Panc1 (cell line): ENCODE measurements around the gene SERTAD3.

Experiments used
- POLR2AphosphoS5 ChIP-seq: IDR thresholded peaks from 2 replicates; pipeline ENCODE4 v1.6.1; 2012; ENCODE audit warnings: mild to moderate bottlenecking, low read depth, low read length, moderate library complexity
- SIN3A ChIP-seq: IDR thresholded peaks from 2 replicates; pipeline ENCODE4 v1.6.1; 2012; ENCODE audit warnings: low read depth, mild to moderate bottlenecking, low read length, moderate library complexity, borderline replicate concordance; ENCODE audit not compliant: insufficient read depth
- TCF7L2 ChIP-seq: IDR thresholded peaks from 2 replicates; pipeline ENCODE4 v1.6.1; 2011; ENCODE audit warnings: mild to moderate bottlenecking, low read depth, low read length, inconsistent platforms
- TF ChIP-seq, protein P1 (sequence below): fragments of 450-650 bp; IDR thresholded peaks from 2 replicates; pipeline ENCODE4 v1.5.1; 2017; ENCODE audit warnings: mild to moderate bottlenecking
- TF ChIP-seq, protein P2 (sequence below), 2 experiments: IDR thresholded peaks; 2 replicates each; pipeline ENCODE4 v1.6.1; 2011 to 2012; ENCODE audit warnings: low read depth in 2 of 2, control low read depth in 1 of 2, low read length in 1 of 2, mild to moderate bottlenecking in 1 of 2, moderate library complexity in 1 of 2; ENCODE audit not compliant: insufficient read depth in 1 of 2

DNA sequence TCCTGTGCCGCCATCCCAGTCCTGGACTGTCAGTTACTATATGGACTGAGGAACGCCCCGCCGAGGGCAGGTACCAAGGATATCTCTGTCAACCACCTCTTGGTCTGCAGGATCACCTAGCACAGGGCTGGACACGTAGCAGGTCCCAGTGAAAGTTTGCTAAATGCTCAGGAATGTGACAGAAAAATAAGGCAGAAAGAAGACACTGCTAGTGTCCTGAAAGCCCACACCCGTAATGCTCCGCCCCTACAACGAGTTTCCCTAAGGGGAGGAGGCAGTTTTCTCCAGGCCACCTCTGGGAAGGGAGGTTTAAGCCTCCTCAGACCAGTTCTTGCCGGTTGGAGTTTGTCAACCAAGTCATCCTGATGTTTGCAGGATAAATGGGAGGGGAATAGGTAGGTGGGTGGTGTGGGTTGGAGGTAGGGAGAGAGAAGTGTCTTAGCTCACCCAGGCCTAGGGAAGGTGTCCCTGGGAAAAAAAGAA lies 1.7 kb upstream of the SERTAD3 start:
- TF ChIP-seq, protein P1, sequence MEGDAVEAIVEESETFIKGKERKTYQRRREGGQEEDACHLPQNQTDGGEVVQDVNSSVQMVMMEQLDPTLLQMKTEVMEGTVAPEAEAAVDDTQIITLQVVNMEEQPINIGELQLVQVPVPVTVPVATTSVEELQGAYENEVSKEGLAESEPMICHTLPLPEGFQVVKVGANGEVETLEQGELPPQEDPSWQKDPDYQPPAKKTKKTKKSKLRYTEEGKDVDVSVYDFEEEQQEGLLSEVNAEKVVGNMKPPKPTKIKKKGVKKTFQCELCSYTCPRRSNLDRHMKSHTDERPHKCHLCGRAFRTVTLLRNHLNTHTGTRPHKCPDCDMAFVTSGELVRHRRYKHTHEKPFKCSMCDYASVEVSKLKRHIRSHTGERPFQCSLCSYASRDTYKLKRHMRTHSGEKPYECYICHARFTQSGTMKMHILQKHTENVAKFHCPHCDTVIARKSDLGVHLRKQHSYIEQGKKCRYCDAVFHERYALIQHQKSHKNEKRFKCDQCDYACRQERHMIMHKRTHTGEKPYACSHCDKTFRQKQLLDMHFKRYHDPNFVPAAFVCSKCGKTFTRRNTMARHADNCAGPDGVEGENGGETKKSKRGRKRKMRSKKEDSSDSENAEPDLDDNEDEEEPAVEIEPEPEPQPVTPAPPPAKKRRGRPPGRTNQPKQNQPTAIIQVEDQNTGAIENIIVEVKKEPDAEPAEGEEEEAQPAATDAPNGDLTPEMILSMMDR: no peak
- TF ChIP-seq, protein P2, sequence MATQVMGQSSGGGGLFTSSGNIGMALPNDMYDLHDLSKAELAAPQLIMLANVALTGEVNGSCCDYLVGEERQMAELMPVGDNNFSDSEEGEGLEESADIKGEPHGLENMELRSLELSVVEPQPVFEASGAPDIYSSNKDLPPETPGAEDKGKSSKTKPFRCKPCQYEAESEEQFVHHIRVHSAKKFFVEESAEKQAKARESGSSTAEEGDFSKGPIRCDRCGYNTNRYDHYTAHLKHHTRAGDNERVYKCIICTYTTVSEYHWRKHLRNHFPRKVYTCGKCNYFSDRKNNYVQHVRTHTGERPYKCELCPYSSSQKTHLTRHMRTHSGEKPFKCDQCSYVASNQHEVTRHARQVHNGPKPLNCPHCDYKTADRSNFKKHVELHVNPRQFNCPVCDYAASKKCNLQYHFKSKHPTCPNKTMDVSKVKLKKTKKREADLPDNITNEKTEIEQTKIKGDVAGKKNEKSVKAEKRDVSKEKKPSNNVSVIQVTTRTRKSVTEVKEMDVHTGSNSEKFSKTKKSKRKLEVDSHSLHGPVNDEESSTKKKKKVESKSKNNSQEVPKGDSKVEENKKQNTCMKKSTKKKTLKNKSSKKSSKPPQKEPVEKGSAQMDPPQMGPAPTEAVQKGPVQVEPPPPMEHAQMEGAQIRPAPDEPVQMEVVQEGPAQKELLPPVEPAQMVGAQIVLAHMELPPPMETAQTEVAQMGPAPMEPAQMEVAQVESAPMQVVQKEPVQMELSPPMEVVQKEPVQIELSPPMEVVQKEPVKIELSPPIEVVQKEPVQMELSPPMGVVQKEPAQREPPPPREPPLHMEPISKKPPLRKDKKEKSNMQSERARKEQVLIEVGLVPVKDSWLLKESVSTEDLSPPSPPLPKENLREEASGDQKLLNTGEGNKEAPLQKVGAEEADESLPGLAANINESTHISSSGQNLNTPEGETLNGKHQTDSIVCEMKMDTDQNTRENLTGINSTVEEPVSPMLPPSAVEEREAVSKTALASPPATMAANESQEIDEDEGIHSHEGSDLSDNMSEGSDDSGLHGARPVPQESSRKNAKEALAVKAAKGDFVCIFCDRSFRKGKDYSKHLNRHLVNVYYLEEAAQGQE (IDR thresholded peaks at IDR 0.05; ENCODE audit: insufficient read depth in 1 of 2, low read depth in 2 of 2, low read length in 1 of 2): no peak
- no peak for TF ChIP-seq SIN3A
- TF ChIP-seq TCF7L2: no peak
- no peak for TF ChIP-seq POLR2AphosphoS5
